ENCODE results near the gene DSC1. TPM values are rescaled to one million over a fixed set of nuclear protein-coding genes. Genes with fewer than 3 reads are reported as not detected.

DSC1 gene
- total RNA-seq, 6 experiments from 2014 or later: not detected

DNA sequence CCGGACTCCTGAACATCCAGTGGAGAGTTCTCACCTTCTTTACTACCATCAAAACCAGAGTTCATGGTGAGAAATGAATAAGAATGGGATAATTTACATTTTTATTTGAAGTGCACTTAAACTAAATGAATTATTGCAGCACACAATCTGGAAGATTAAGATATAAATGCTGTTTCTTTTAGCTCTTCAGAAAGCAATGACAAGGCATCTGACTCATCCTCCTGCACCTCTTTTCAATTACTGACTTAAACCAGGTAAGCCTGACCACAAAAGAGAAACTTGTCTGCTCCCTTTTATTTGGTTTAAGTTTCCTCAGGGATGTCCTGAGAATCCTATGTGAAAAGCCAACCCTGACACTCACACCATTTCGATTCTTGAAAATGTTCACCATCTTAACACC lies 59.7 kb downstream of the DSC1 start:
- Mint-ChIP-seq H3K27ac (no peak overlapping the region), H3K4me3 (no peak overlapping the region), H3K36me3 (ENCODE audit: low read depth) (no peaks in the 10 kb centered on the region), H3K9me3 (peaks cover 46% of the 10 kb centered on the region), H3K4me1 (ENCODE audit: low read depth) (no peaks in the 10 kb centered on the region), H3K27me3 (ENCODE audit: insufficient read depth) (no peaks in the 10 kb centered on the region; the same call in 1 of the 2 replicates)
- TF ChIP-seq, protein P1, sequence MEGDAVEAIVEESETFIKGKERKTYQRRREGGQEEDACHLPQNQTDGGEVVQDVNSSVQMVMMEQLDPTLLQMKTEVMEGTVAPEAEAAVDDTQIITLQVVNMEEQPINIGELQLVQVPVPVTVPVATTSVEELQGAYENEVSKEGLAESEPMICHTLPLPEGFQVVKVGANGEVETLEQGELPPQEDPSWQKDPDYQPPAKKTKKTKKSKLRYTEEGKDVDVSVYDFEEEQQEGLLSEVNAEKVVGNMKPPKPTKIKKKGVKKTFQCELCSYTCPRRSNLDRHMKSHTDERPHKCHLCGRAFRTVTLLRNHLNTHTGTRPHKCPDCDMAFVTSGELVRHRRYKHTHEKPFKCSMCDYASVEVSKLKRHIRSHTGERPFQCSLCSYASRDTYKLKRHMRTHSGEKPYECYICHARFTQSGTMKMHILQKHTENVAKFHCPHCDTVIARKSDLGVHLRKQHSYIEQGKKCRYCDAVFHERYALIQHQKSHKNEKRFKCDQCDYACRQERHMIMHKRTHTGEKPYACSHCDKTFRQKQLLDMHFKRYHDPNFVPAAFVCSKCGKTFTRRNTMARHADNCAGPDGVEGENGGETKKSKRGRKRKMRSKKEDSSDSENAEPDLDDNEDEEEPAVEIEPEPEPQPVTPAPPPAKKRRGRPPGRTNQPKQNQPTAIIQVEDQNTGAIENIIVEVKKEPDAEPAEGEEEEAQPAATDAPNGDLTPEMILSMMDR (IDR thresholded peaks at IDR 0.05): no peak
- no peak for DNase-seq

DNA sequence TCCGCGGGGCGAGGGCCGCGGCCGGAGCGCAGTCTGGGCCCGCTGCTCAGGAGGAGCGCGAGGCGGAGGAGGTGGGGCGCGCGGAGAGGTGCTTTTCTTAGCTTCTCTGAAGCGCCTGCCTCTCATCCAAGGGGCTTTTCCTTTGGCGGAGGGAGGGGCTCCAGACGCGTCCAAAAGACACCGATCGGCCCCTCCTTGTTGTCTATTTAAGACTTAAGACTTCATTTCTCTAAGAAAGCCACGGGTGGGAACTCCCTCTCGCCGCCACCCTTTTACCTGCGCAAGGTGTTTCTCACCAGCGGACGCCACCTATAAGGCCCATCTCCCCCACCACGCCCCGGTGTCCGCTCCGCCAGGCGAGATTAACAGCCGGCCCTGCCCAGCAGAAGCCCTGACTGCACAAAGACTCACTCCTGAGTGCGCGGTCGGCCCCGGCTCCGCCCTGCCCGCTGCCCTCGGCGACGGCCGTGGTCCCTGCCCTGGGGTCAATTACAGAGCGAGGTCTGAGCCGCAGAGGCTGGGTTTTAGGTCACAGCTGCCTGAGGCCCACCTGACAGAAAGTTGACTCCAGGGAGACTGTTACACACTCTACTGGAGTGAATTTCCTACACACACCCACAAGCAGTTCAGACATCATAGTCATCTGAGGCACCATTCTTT lies 60.5 kb downstream of the DSC1 start, which contains the start of gene DSC2:
Gene DSC2 (minus strand): TSS at position 397 of the 660 bp plus-strand sequence. CDS start 450 bp downstream, outside the sequence.
- H3K27me3 Mint-ChIP-seq (ENCODE audit: insufficient read depth): no peaks in the 10 kb centered on the region; the same call in 1 of the 2 replicates
- no peak within 1 kb of the TSS for H3K4me3 Mint-ChIP-seq
- no peak within 1 kb of the TSS for H3K27ac Mint-ChIP-seq
- peaks cover 46% of the 10 kb centered on the region for H3K9me3 Mint-ChIP-seq
- TF ChIP-seq, protein P1 (IDR thresholded peaks at IDR 0.05): no peak
- no peaks in the 10 kb centered on the region for H3K4me1 Mint-ChIP-seq (ENCODE audit: low read depth)
- DNase-seq: no peak
- no peaks in the 10 kb centered on the region for H3K36me3 Mint-ChIP-seq (ENCODE audit: low read depth)

DNA sequence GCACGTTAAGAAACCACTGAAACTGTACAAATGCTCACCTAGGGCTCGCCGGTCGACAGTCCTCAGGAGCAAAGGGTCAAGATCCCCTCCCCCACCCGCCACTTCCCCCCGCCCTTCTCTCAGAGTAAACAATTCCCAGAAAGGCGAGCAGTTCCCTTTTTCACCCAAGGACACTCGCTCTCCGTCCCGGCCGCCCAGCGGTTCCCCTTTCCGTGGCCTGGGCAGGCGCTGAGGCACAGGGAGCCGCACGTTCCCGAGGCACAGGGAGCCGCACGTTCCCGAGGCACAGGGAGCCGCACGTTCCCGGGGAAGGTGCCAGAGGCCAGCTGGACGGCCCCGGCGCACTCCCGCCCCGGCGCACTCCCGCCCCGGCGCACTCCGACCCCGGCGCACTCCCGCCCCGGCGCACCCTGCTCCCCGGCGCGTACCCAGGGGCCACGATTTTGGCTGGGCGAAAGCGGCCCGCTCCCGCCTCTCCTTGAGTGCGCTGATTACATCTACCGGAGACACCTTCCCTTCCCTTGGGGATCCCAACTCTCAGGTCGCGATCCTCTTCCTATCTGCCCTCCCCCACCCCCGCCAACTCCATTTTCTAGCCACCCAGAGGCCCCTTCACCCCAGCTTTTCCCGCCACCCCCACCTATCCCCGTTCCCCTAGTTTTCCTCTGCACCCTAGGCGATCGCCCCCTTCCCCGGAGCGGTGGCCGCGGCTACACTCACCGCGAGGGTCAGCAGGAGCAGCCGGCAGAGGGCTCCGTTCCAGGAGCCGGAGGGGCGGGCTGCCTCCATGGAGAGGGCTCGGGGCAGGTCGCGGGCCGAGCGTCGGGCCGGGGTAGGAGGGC lies 61.3 kb downstream of the DSC1 start:
- TF ChIP-seq, protein P1 (IDR thresholded peaks at IDR 0.05): no peak
- H3K9me3 Mint-ChIP-seq: peaks cover 41% of the 10 kb centered on the region
- H3K4me1 Mint-ChIP-seq (ENCODE audit: low read depth): no peaks in the 10 kb centered on the region
- no peaks in the 10 kb centered on the region; the same call in 1 of the 2 replicates for H3K27me3 Mint-ChIP-seq (ENCODE audit: insufficient read depth)
- H3K4me3 Mint-ChIP-seq: no peak overlapping the region
- no peaks in the 10 kb centered on the region for H3K36me3 Mint-ChIP-seq (ENCODE audit: low read depth)
- DNase-seq: no peak
- H3K27ac Mint-ChIP-seq: no peak overlapping the region

DNA sequence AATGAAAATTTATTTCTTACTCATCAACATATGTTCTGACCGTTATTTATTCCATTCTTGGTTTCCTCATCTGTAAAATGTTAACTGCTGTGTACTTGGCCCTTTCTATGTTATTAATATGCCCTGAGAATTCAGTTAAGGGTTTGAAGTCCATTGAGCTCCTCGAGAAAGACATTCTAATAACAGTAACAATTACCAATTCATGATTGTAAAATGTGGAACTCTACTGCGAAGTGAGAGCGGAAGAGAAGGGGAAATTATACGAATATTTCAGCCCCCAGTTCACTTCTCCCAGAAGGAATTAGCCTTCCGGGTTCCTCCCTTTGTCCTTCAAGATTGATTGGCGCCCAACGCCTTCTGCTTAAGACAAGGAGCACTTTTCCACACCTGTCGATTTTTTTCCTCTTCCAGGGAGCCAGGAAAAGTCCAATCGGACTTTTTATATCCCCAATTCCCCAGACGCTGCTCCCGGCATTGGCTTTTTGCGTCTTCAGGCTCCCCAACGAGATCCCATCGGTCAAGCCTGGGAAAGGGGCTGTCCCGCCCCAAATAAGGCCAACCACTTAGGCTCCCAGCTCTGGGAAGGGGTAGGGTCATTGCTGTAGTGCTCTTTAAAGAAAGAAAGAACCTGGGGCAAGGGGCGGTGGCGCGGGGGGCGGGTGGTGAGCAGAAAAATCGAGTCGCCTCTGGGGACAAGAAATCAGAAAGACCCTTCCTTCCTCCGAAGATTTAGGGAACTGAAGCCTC lies 62.0 kb downstream of the DSC1 start:
- Mint-ChIP-seq H3K9me3 (peaks cover 43% of the 10 kb centered on the region), H3K4me1 (ENCODE audit: low read depth) (no peaks in the 10 kb centered on the region), H3K36me3 (ENCODE audit: low read depth) (no peaks in the 10 kb centered on the region), H3K4me3 (no peak overlapping the region), H3K27me3 (ENCODE audit: insufficient read depth) (no peaks in the 10 kb centered on the region; the same call in none of the 2 replicates), H3K27ac (no peak overlapping the region)
- no peak for DNase-seq
- TF ChIP-seq, protein P1 (IDR thresholded peaks at IDR 0.05): no peak

DNA sequence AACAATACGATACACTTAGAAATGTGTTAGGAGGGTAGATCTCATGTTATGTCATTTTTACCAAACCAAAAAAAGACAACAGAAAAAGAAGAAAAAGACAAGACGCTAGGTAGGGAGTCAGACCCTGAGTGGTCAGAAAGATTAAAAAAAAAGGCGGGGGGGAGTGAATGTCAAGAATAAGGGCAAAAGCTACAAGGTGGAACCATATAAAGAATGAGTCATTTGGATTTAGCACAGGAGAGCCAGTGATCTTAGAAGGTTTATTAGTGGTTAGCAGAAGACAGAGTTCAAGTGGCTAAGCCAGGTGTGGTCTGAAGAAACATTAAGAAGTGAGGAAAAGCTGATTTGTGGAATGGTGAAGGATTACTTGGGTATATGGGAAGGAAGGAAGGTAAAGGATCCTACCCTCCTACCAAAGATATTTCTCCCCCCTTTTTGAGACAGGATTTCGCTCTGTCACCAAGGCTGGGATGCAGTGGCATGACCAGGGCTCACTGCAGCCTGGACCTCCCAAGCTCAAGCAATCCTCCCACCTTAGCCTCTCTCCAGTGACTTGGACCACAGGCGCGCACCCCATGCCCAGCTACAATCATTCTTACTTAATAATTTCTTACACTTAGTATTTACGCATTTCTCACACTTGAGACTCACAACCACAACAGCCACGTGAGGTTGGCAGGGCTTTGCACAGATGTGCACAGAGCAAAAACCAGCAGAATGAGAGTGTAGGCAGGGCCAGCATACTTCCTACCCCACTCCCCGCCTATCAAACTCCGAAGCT lies 63.0 kb downstream of the DSC1 start:
- Mint-ChIP-seq H3K27me3 (ENCODE audit: insufficient read depth) (no peaks in the 10 kb centered on the region; the same call in none of the 2 replicates), H3K27ac (no peak overlapping the region), H3K4me1 (ENCODE audit: low read depth) (no peaks in the 10 kb centered on the region), H3K4me3 (no peak overlapping the region), H3K36me3 (ENCODE audit: low read depth) (no peaks in the 10 kb centered on the region), H3K9me3 (peaks cover 46% of the 10 kb centered on the region)
- TF ChIP-seq, protein P1 (IDR thresholded peaks at IDR 0.05): no peak
- DNase-seq: no peak

All from HFFc6 (cell line).